Thyroid gland (tissue), 4 donors: ENCODE results near the gene RRP9.

Source experiments
- POLR2A ChIP-seq, 2 donors: fragments of 450-650 bp; IDR thresholded peaks; one replicate each; pipeline ENCODE4 v1.6.1; 2017; ENCODE audit warnings: antibody characterized with exemption in 2 of 2, mild to moderate bottlenecking in 2 of 2, moderate library complexity in 1 of 2
- TF ChIP-seq, protein P1 (sequence below), 6 experiments: fragments of 200-600 bp in 3 of 6; fragments of 450-650 bp in 3 of 6; sonication (generic) in 3 of 6; IDR thresholded peaks; one replicate each; pipeline ENCODE4 v1.5.1; 2016 to 2019; ENCODE audit warnings: antibody characterized with exemption in 6 of 6, mild to moderate bottlenecking in 2 of 6, inconsistent platforms in 1 of 6, moderate library complexity in 1 of 6

DNA sequence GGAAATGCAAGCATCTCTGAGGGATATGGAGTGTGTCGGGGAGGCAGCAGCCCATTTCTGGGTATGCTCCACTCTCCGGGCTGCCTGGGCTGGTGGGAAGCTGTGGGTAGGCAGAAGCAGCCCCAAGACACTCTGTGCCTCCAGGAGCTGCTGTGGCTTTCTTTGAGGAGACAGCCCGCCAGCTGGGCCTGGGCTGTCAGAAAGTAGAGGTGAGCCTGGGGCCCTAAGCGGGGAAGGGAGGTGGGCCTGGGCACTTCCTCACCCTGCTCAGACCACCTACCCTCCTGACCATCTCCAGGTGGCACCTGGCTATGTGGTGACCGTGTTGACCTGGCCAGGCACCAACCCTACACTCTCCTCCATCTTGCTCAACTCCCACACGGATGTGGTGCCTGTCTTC is 43.4 kb upstream of the RRP9 start:
- TF ChIP-seq, protein P1, sequence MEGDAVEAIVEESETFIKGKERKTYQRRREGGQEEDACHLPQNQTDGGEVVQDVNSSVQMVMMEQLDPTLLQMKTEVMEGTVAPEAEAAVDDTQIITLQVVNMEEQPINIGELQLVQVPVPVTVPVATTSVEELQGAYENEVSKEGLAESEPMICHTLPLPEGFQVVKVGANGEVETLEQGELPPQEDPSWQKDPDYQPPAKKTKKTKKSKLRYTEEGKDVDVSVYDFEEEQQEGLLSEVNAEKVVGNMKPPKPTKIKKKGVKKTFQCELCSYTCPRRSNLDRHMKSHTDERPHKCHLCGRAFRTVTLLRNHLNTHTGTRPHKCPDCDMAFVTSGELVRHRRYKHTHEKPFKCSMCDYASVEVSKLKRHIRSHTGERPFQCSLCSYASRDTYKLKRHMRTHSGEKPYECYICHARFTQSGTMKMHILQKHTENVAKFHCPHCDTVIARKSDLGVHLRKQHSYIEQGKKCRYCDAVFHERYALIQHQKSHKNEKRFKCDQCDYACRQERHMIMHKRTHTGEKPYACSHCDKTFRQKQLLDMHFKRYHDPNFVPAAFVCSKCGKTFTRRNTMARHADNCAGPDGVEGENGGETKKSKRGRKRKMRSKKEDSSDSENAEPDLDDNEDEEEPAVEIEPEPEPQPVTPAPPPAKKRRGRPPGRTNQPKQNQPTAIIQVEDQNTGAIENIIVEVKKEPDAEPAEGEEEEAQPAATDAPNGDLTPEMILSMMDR (IDR thresholded peaks at IDR 0.05) = no peak
- TF ChIP-seq POLR2A (IDR thresholded peaks at IDR 0.05) = no peak
